Neural crest cell (in vitro differentiated cells): Measurements from ENCODE around the gene MICAL2. TPM values are rescaled to one million over a fixed set of nuclear protein-coding genes. Genes with fewer than 3 reads are reported as not detected.

Experiments used
- DNase-seq: peaks from one replicate; pipeline ENCODE4 v3.0.0; 2021; ENCODE audit warnings: low read depth, mixed read lengths, low spot score
- H3K27ac Mint-ChIP-seq: one replicate; pipeline ENCODE4 v1.8.0; 2021; ENCODE audit warnings: mild to moderate bottlenecking, mixed read lengths; ENCODE audit not compliant: unreplicated experiment
- H3K27me3 Mint-ChIP-seq: 2 replicates; pipeline ENCODE4 v1.8.0; 2021; ENCODE audit warnings: low read depth, mild to moderate bottlenecking, mixed read lengths
- H3K36me3 Mint-ChIP-seq: 2 replicates; pipeline ENCODE4 v1.8.0; 2021; ENCODE audit warnings: low read depth, mild to moderate bottlenecking, mixed read lengths
- H3K4me1 Mint-ChIP-seq: 2 replicates; pipeline ENCODE4 v1.8.0; 2021; ENCODE audit warnings: mixed read lengths
- H3K4me3 Mint-ChIP-seq: one replicate; pipeline ENCODE4 v1.8.0; 2021; ENCODE audit warnings: mild to moderate bottlenecking, mixed read lengths
- H3K9me3 Mint-ChIP-seq: 2 replicates; pipeline ENCODE4 v1.8.0; 2021; ENCODE audit warnings: mixed read lengths
- CTCF ChIP-seq: fragments of 200-600 bp; sonication (generic); conservative IDR thresholded peaks from 2 replicates; pipeline ENCODE4 v1.5.0; 2021; ENCODE audit warnings: antibody characterized with exemption, mild to moderate bottlenecking
- total RNA-seq: library from RNA; stranded (reverse); gene quantifications from 2 replicates; pipeline ENCODE4 v1.2.1, GENCODE V29; 2021

Gene MICAL2
- total RNA-seq, 1 donor from 2014 or later: 1.1 TPM

- H3K36me3 Mint-ChIP-seq: no peaks in the 10 kb centered on the region
- no peak for TF ChIP-seq CTCF
- H3K27me3 Mint-ChIP-seq: no peaks in the 10 kb centered on the region
- peaks cover 2% of the 10 kb centered on the region for H3K9me3 Mint-ChIP-seq
- DNase-seq: no peak
- H3K4me1 Mint-ChIP-seq: no peaks in the 10 kb centered on the region
- no peak overlapping the region for H3K4me3 Mint-ChIP-seq
- no peak overlapping the region for H3K27ac Mint-ChIP-seq
Measured at GRCh38 chr11:12148466-12148865, 38.1 kb downstream of the MICAL2 start.

- no peaks in the 10 kb centered on the region for H3K27me3 Mint-ChIP-seq
- no peak overlapping the region for H3K4me3 Mint-ChIP-seq
- no peaks in the 10 kb centered on the region for H3K36me3 Mint-ChIP-seq
- no peak for TF ChIP-seq CTCF
- DNase-seq: no peak
- no peak overlapping the region for H3K27ac Mint-ChIP-seq
- no peaks in the 10 kb centered on the region for H3K4me1 Mint-ChIP-seq
- peaks cover 2% of the 10 kb centered on the region for H3K9me3 Mint-ChIP-seq
Measured at GRCh38 chr11:12148882-12149281, 38.5 kb downstream of the MICAL2 start.

- H3K36me3 Mint-ChIP-seq: no peaks in the 10 kb centered on the region
- TF ChIP-seq CTCF: no peak
- no peaks in the 10 kb centered on the region for H3K4me1 Mint-ChIP-seq
- H3K4me3 Mint-ChIP-seq: no peak overlapping the region
- H3K9me3 Mint-ChIP-seq: peaks cover 2% of the 10 kb centered on the region
- H3K27ac Mint-ChIP-seq: no peak overlapping the region
- no peak for DNase-seq
- H3K27me3 Mint-ChIP-seq: no peaks in the 10 kb centered on the region
Measured at GRCh38 chr11:12149672-12150225, 39.4 kb downstream of the MICAL2 start.

GRCh38 chr11:12150831-12151382 lies 40.5 kb downstream of the MICAL2 start:
- TF ChIP-seq CTCF: no peak
- no peak overlapping the region for H3K4me3 Mint-ChIP-seq

GRCh38 chr11:12152321-12152720 lies 41.9 kb downstream of the MICAL2 start:
- DNase-seq: no peak
- H3K36me3 Mint-ChIP-seq: no peaks in the 10 kb centered on the region
- H3K9me3 Mint-ChIP-seq: no peaks in the 10 kb centered on the region
- TF ChIP-seq CTCF: no peak
- H3K27ac Mint-ChIP-seq: no peak overlapping the region
- no peaks in the 10 kb centered on the region for H3K27me3 Mint-ChIP-seq
- no peak overlapping the region for H3K4me3 Mint-ChIP-seq
- no peaks in the 10 kb centered on the region for H3K4me1 Mint-ChIP-seq

More at GRCh38 chr11:12150831-12151382, 40.5 kb downstream of the MICAL2 start:
- DNase-seq: no peak
- H3K4me1 Mint-ChIP-seq: no peaks in the 10 kb centered on the region
- no peak overlapping the region for H3K27ac Mint-ChIP-seq
- H3K9me3 Mint-ChIP-seq: peaks cover 2% of the 10 kb centered on the region
- no peaks in the 10 kb centered on the region for H3K27me3 Mint-ChIP-seq
- no peaks in the 10 kb centered on the region for H3K36me3 Mint-ChIP-seq
